Tibial nerve (tissue), 4 donors: Measurements from ENCODE around the gene HMGB4. TPM values are rescaled to one million over a fixed set of nuclear protein-coding genes. Genes with fewer than 3 reads are reported as not detected.

Experiments
- DNase-seq, 2 donors: peaks; one replicate each; pipeline ENCODE4 v3.0.0-alpha.2; 2019; ENCODE audit warnings: low spot score in 2 of 2
- H3K27ac ChIP-seq, 4 donors: fragments of 200-600 bp; sonication (generic) in 3 of 4; one replicate each; pipeline ENCODE4 v1.5.1; 2017 to 2019; ENCODE audit warnings: mild to moderate bottlenecking in 1 of 4
- H3K27me3 ChIP-seq, 2 donors: fragments of 200-600 bp; sonication (generic) in 1 of 2; one replicate each; pipeline versions ENCODE4 v1.5.1 to v1.6.0; 2017 to 2019
- H3K36me3 ChIP-seq, 3 donors: fragments of 200-600 bp; sonication (generic); one replicate each; pipeline ENCODE4 v1.5.1; 2018 to 2019
- H3K4me1 ChIP-seq, 4 donors: fragments of 200-600 bp; sonication (generic) in 3 of 4; one replicate each; pipeline ENCODE4 v1.5.1; 2017 to 2019
- H3K4me3 ChIP-seq, 4 donors: fragments of 200-600 bp; sonication (generic) in 3 of 4; one replicate each; pipeline ENCODE4 v1.5.1; 2017 to 2019; ENCODE audit warnings: mild to moderate bottlenecking in 1 of 4, moderate library complexity in 1 of 4
- H3K9me3 ChIP-seq, 4 donors: fragments of 200-600 bp; sonication (generic) in 3 of 4; one replicate each; pipeline ENCODE4 v1.5.1; 2017 to 2019
- CTCF ChIP-seq, 5 experiments: fragments of 200-600 bp in 3 of 5; fragments of 450-650 bp in 2 of 5; sonication (generic) in 3 of 5; IDR thresholded peaks; one replicate each; pipeline ENCODE4 v1.5.1; 2016 to 2019; ENCODE audit warnings: antibody characterized with exemption in 5 of 5, mild to moderate bottlenecking in 3 of 5, moderate library complexity in 2 of 5
- EP300 ChIP-seq, 2 donors: sonication (generic); formaldehyde crosslinking; IDR thresholded peaks; one replicate each; pipeline ENCODE4 v1.6.1; 2017; ENCODE audit warnings: antibody characterized with exemption in 2 of 2, mild to moderate bottlenecking in 1 of 2
- POLR2A ChIP-seq, 2 donors: fragments of 450-650 bp; IDR thresholded peaks; one replicate each; pipeline ENCODE4 v1.6.1; 2017; ENCODE audit warnings: antibody characterized with exemption in 2 of 2, mild to moderate bottlenecking in 2 of 2, moderate library complexity in 2 of 2
- WGBS, 2 donors: methylation state at CpG; one replicate each; pipeline ENCODE4 v1.1.5; 2018; 5-methylcytosine and 5-hydroxymethylcytosine counted together
- total RNA-seq, 4 donors: library from RNA; depleted of rRNA; stranded (reverse); fragments of >200 nt; gene quantifications; one replicate each; pipeline ENCODE4 v1.1.0, GENCODE V29; 2016

Gene HMGB4
- total RNA-seq, 4 donors from 2014 or later: not detected

- no peak for DNase-seq
- Histone ChIP-seq H3K4me3 (no peak overlapping the region), H3K27me3 (no peaks in the 10 kb centered on the region), H3K4me1 (no peaks in the 10 kb centered on the region), H3K27ac (no peak overlapping the region), H3K9me3 (no peaks in the 10 kb centered on the region), H3K36me3 (no peaks in the 10 kb centered on the region)
- WGBS, 2 donors: 48 to 55% methylated on average over 1 of the region's 1 CpG
- TF ChIP-seq EP300 (IDR thresholded peaks at IDR 0.05) (no peak), POLR2A (IDR thresholded peaks at IDR 0.05) (no peak), CTCF (IDR thresholded peaks at IDR 0.05) (no peak)
Observed at GRCh38 chr1:33823830-33824229, 40.0 kb upstream of the HMGB4 start.

GRCh38 chr1:33824321-33824720 lies 39.6 kb upstream of the HMGB4 start:
- DNase-seq: no peak
- Histone ChIP-seq H3K4me3 (no peak overlapping the region), H3K36me3 (no peaks in the 10 kb centered on the region), H3K27me3 (no peaks in the 10 kb centered on the region), H3K4me1 (no peaks in the 10 kb centered on the region), H3K9me3 (no peaks in the 10 kb centered on the region), H3K27ac (no peak overlapping the region)
- no peak for TF ChIP-seq EP300 (IDR thresholded peaks at IDR 0.05)
- WGBS, 2 donors: 89 to 90% methylated on average over 6 of the region's 6 CpGs

- WGBS, 2 donors: 58 to 92% methylated on average over 1 of the region's 1 CpG
Observed at GRCh38 chr1:33824971-33825370, 38.9 kb upstream of the HMGB4 start.

GRCh38 chr1:33825506-33825905 lies 38.4 kb upstream of the HMGB4 start:
- Histone ChIP-seq H3K36me3 (no peaks in the 10 kb centered on the region), H3K27me3 (no peaks in the 10 kb centered on the region), H3K4me3 (no peak overlapping the region), H3K4me1 (no peaks in the 10 kb centered on the region), H3K27ac (no peak overlapping the region), H3K9me3 (peaks cover 0 to 4% (median 0%) of the 10 kb centered on the region in 4 donors)
- WGBS, 2 donors: 67 to 76% methylated on average over 10 of the region's 10 CpGs
- TF ChIP-seq EP300 (IDR thresholded peaks at IDR 0.05) (no peak), POLR2A (IDR thresholded peaks at IDR 0.05) (no peak), CTCF (IDR thresholded peaks at IDR 0.05) (no peak)
- DNase-seq: no peak

More at GRCh38 chr1:33824971-33825370, 38.9 kb upstream of the HMGB4 start:
- H3K4me3 ChIP-seq: no peak overlapping the region
- peaks cover 0 to 4% (median 0%) of the 10 kb centered on the region in 4 donors for H3K9me3 ChIP-seq
- no peak overlapping the region for H3K27ac ChIP-seq
- H3K4me1 ChIP-seq: no peaks in the 10 kb centered on the region
- no peak for DNase-seq
- H3K36me3 ChIP-seq: no peaks in the 10 kb centered on the region
- TF ChIP-seq POLR2A (IDR thresholded peaks at IDR 0.05) (no peak), CTCF (IDR thresholded peaks at IDR 0.05) (no peak), EP300 (IDR thresholded peaks at IDR 0.05) (no peak)
- H3K27me3 ChIP-seq: no peaks in the 10 kb centered on the region

- Histone ChIP-seq H3K9me3 (peaks cover 0 to 4% (median 0%) of the 10 kb centered on the region in 4 donors), H3K27ac (no peak overlapping the region), H3K27me3 (no peaks in the 10 kb centered on the region), H3K4me3 (no peak overlapping the region), H3K36me3 (no peaks in the 10 kb centered on the region), H3K4me1 (no peaks in the 10 kb centered on the region)
- DNase-seq: no peak
- TF ChIP-seq EP300 (IDR thresholded peaks at IDR 0.05) (no peak), POLR2A (IDR thresholded peaks at IDR 0.05) (no peak), CTCF (IDR thresholded peaks at IDR 0.05) (no peak)
Observed at GRCh38 chr1:33826311-33826710, 37.6 kb upstream of the HMGB4 start.

GRCh38 chr1:33826711-33827110 lies 37.2 kb upstream of the HMGB4 start:
- DNase-seq: no peak
- Histone ChIP-seq H3K4me3 (no peak overlapping the region), H3K27me3 (no peaks in the 10 kb centered on the region), H3K27ac (no peak overlapping the region), H3K9me3 (peaks cover 0 to 4% (median 0%) of the 10 kb centered on the region in 4 donors), H3K4me1 (no peaks in the 10 kb centered on the region), H3K36me3 (no peaks in the 10 kb centered on the region)
- TF ChIP-seq EP300 (IDR thresholded peaks at IDR 0.05) (no peak), POLR2A (IDR thresholded peaks at IDR 0.05) (no peak), CTCF (IDR thresholded peaks at IDR 0.05) (no peak)
- WGBS, 2 donors: 88 to 92% methylated on average over 5 of the region's 5 CpGs
